ENCODE data around the gene NLRC5.

DNA sequence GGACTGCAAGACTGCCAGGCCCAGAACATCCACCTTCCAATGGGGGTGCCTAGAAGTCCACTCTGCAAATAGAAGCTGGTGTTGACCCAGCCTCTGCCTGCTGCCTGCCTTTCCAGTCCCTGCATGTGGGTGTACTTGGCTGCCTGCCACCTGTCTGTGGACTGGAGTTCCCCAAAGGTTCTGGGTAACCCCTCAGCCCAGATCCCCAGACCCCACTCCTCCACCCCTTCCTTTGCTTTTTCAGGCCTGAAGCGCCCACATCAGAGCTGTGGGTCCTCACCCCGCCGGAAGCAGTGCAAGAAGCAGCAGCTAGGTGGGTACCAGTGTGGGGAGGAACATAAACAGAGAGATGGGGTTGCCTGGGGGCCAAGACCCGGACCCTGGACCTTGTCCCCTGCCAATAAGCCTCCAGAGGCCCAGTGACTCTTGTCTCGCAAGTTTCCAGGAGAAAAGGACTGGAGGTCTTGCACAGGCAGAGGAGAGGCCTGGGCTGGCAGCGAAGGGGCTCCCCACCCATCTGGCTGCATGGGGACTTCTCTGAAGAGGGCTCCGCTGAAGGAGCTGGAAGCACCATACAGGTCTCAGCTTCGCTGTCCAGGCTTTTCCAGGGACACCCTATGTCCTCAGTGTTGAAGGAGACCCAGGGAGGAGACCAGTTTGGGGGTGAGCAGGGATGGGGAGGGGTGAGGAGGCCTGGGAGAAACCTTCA lies 34.3 kb downstream of the NLRC5 start:
- TF ChIP-seq POLR2A (IDR thresholded peaks at IDR 0.05), result no peak
- TF ChIP-seq, protein P1, sequence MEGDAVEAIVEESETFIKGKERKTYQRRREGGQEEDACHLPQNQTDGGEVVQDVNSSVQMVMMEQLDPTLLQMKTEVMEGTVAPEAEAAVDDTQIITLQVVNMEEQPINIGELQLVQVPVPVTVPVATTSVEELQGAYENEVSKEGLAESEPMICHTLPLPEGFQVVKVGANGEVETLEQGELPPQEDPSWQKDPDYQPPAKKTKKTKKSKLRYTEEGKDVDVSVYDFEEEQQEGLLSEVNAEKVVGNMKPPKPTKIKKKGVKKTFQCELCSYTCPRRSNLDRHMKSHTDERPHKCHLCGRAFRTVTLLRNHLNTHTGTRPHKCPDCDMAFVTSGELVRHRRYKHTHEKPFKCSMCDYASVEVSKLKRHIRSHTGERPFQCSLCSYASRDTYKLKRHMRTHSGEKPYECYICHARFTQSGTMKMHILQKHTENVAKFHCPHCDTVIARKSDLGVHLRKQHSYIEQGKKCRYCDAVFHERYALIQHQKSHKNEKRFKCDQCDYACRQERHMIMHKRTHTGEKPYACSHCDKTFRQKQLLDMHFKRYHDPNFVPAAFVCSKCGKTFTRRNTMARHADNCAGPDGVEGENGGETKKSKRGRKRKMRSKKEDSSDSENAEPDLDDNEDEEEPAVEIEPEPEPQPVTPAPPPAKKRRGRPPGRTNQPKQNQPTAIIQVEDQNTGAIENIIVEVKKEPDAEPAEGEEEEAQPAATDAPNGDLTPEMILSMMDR (IDR thresholded peaks at IDR 0.05), result no peak

Data from lower leg skin (tissue), 3 donors.